ENCODE data around the gene FCN1. TPM values are rescaled to one million over a fixed set of nuclear protein-coding genes. Genes with fewer than 3 reads are reported as not detected.

FCN1 gene
- total RNA-seq, 4 donors from 2014 or later: 2.0 to 10.5 (median 4.3) TPM

DNA sequence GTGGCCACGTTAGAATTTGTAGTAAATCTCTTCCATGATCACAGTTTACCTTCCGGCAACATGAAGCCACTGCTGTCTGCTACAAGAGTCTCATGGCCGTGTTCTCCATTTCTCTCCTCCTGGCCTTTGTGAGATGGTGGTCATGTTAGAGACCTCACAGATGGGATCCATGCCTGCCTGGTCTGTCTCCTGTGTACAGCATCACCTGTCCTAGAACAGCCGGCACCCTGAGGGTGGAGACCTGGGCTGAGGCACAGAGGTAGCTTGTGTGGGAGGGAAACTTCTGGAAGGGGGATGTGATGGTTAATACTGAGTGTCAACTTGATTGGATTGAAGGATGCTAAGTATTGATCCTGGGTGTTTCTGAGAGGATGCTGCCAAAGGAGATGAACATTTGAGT lies 40.2 kb downstream of the FCN1 start:
- TF ChIP-seq CTCF (IDR thresholded peaks at IDR 0.05; ENCODE audit: low read depth): no peak

GRCh38 chr9:134875371-134875770 lies 42.3 kb downstream of the FCN1 start:
- no peak for TF ChIP-seq CTCF (IDR thresholded peaks at IDR 0.05; ENCODE audit: low read depth)

DNA sequence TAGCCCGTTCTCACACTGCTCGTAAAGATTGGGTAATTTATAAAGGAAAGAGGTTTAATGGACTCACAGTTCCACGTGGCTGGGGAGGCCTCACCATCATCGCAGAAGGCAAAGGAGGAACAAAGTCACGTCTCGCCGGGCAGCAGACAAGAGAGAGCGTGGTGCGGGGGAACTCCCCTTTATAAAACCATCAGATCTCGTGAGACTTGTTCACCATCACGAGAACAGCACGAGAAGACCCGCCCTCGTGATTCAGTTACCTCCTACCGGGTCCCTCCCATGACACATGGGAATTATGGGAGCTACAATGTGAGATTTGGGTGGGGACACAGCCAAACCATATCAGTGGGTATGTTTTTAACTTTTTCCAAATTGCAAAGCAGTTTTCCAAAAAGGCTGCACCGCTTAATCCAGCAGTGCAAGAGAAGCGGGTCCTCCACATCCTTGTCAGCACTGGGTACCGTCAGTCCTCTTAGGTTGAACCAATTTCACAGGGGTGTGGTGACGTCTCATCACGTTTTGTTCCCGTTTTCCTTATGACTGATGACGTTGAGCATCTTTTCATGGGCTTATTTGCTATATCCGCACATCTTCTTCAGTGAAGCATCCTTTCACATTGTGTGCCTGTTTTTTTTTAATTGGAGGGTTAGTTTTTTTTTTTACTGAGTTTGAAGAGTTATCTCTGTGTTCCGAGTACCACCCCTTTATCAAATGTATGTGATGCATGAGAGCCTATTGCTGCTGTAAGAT lies 45.1 kb downstream of the FCN1 start:
- no peak for TF ChIP-seq CTCF (IDR thresholded peaks at IDR 0.05; ENCODE audit: low read depth)

GRCh38 chr9:134871697-134872340 lies 45.9 kb downstream of the FCN1 start:
- TF ChIP-seq CTCF (IDR thresholded peaks at IDR 0.05; ENCODE audit: low read depth): no peak

DNA sequence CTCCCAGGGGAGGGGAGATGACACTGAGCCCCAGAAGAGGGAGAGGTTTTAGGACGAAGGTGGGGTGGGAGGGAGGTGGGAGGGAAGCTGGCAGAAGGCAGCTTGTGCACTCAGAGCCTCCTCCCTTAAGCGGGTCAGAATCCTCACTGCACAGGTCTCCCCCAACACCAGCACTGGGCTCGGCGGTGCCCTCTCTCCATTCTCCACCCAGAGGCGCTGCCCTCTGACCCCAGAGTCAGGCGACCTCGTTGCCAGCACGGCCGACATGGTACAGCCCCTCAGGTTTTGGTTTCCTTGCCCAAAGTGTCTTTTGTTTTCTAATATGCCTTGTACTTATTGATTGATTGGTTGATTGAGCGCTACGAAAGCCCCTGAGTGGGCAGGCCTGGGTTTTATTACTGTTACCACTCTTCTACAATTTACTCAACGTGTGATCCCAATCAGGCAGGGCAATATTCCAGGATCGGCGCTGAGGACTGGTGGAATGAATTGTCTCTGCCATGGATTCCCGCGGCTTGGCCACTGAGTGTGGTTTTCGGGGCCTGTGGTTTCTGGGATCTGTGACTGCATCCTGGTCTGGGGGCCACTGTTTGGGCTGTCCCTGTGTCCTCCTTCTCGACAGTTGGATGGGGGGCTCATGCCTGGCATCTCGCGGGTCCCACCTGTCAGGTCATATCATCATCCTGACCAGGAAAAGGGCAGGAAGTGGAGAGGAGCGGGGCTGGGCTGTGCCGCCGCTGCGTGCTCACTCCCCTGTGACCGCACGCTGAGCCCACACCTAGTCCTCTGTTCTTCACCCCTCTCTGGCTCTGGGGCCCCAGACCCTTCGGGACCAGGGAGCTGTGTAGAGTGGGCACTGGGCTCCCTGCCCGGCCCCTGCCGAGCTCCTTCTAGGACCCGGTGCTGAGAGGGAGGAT lies 46.7 kb downstream of the FCN1 start:
- TF ChIP-seq CTCF (IDR thresholded peaks at IDR 0.05; ENCODE audit: low read depth): no peak

DNA sequence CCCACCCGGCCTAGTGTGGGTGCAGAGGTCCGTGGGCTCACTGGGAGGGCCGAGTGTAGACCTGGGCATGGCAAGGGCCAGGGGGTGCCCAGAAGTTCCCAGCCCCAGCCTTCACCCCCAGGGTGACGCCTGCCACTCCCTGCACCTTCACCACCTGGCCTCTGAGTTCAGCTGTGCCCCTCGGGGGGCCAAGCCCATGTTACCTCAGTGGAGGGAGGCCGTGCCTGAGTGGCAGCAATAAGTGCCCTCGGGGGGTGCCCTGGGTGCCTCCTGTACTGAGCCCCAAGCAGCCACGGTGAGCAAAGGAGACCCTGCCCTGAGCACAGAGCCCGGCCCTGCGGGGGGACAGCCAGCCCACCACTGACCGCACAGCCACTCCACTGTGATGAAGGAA lies 47.4 kb downstream of the FCN1 start:
- TF ChIP-seq CTCF (IDR thresholded peaks at IDR 0.05; ENCODE audit: low read depth): no peak
